Gastroesophageal sphincter (tissue), 3 donors: ENCODE results near the gene SLC16A12.

ENCODE experiments used
- CTCF ChIP-seq, 4 experiments: fragments of 200-600 bp in 2 of 4; fragments of 450-650 bp in 2 of 4; sonication (generic) in 1 of 4; IDR thresholded peaks; one replicate each; pipeline ENCODE4 v1.5.1; 2017 to 2019; ENCODE audit warnings: antibody characterized with exemption in 4 of 4, mild to moderate bottlenecking in 2 of 4, moderate library complexity in 2 of 4
- EP300 ChIP-seq: sonication (generic); formaldehyde crosslinking; IDR thresholded peaks from one replicate; pipeline ENCODE4 v1.6.1; 2017; ENCODE audit warnings: antibody characterized with exemption, mild to moderate bottlenecking
- POLR2A ChIP-seq, 2 donors: fragments of 450-650 bp; IDR thresholded peaks; one replicate each; pipeline ENCODE4 v1.6.1; 2017; ENCODE audit warnings: antibody characterized with exemption in 2 of 2, mild to moderate bottlenecking in 2 of 2, moderate library complexity in 1 of 2
- POLR2AphosphoS5 ChIP-seq: sonication (generic); formaldehyde crosslinking; IDR thresholded peaks from one replicate; pipeline ENCODE4 v1.6.1; 2017; ENCODE audit warnings: antibody characterized with exemption

GRCh38 chr10:89540420-89540949 lies 5.1 kb upstream of the SLC16A12 start:
- TF ChIP-seq CTCF (IDR thresholded peaks at IDR 0.05) (no peak), POLR2A (IDR thresholded peaks at IDR 0.05) (no peak), POLR2AphosphoS5 (no peak), EP300 (no peak)
